Measurements from ENCODE around the gene CGRRF1. TPM values are rescaled to one million over a fixed set of nuclear protein-coding genes. Genes with fewer than 3 reads are reported as not detected.
A peak's percentile ranks its signal among the peaks of the same experiment; 100 is the strongest.

The CGRRF1 gene, protein sequence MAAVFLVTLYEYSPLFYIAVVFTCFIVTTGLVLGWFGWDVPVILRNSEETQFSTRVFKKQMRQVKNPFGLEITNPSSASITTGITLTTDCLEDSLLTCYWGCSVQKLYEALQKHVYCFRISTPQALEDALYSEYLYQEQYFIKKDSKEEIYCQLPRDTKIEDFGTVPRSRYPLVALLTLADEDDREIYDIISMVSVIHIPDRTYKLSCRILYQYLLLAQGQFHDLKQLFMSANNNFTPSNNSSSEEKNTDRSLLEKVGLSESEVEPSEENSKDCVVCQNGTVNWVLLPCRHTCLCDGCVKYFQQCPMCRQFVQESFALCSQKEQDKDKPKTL
- 7.0 and 8.6 TPM in 2 replicates for polyA plus RNA-seq (2013)

DNA sequence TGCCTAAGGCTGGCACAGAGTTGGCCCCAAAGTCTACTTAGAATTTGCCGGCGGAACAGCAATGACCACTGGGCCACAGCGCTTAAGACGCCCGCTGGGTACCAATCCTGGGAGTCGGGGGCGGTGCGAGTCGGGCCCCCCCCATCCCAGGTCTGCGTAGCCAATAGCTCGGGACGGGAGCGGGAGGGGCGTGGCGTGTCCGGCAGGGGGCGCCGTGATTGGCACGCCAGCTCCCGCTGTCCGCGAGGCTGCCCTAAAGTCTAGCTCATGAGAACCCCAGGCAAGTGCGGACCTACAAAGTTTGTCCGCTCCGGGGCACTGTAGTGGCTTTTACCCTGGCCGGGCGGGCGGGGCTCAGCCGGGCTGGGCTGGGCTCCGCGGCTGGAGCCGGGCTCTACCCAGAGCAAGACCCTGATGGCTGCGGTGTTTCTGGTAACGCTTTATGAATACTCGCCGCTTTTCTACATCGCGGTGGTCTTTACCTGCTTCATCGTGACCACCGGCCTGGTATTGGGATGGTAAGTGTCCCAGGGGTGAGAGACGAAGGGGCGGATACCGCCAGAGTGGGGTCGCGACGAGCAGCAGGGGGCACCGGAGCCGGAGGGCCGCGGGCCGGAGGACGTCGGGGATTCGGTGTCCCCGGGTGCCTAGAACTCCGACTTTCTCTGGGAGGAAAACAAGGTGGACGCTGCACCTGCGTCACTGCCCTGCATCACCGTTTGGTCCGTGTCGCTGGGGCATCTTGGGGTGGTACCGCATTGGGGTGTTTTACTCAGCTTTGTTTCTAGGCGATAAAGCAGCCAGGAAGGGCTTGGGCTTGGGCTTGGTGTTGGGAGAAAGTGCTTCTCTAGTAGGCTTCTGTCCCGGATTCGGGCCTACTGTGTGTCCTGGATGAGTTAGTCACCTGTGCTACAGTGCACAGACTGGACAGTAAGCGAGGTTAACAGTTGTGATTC, at the start of gene CGRRF1:
CGRRF1 (plus strand) TSS at position 361 of the 956 bp plus-strand sequence; CDS start at position 415, 54 bp downstream.
- WGBS (ENCODE audit: extremely low coverage, insufficient coverage, insufficient read length) = no CpG with 5 or more reads among the region's 66 CpGs
- no peaks in the 10 kb centered on the region for H3K27me3 ChIP-seq (ENCODE audit: insufficient read depth, low read length)

DNA sequence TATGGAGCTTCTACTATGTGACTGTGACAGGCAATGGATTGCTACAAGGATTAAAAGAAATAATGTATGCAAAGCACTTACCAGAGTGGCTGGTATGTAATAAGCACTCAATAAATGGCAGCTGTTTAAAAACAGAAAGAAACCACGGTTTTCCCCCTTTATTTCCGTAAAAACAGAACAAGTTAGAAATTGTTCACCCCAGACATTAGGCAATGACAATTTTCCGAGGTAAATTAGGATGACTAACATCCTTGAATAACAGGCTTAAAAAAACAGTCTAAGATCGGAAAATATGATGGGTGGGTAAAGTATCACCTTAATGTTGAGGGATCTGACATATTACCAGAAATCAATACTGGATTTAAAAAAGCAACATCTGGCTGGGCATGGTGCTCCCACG, 47.7 kb upstream of the CGRRF1 start:
- H3K27ac ChIP-seq (ENCODE audit: low read depth, low read length) = no peak overlapping the region
- no peaks in the 10 kb centered on the region for H3K36me3 ChIP-seq (ENCODE audit: control insufficient read depth in 1 of 2, insufficient read depth in 2 of 2, low read length in 2 of 2)
- no peaks in the 10 kb centered on the region for H3K79me1 ChIP-seq (ENCODE audit: low read length)
- no peak overlapping the region for H2BK120ac ChIP-seq (ENCODE audit: insufficient read depth, low read length, poor library complexity)
- WGBS (ENCODE audit: extremely low coverage, insufficient coverage, insufficient read length) = no CpG with 5 or more reads among the region's 5 CpGs
- H3K4ac ChIP-seq (ENCODE audit: low read depth, low read length) = no peak overlapping the region
- H3K4me3 ChIP-seq (ENCODE audit: low read depth, low read length) = no peak overlapping the region
- H3K9ac ChIP-seq (ENCODE audit: low read length) = no peak overlapping the region
- no peak overlapping the region for H4K8ac ChIP-seq (ENCODE audit: low read depth, low read length)
- H3K9me3 ChIP-seq (ENCODE audit: insufficient read depth, low read depth, low read length) = peaks cover 10% of the 10 kb centered on the region
- no peak overlapping the region for H3K18ac ChIP-seq (ENCODE audit: low read length)
- H3K27me3 ChIP-seq (ENCODE audit: insufficient read depth, low read length) = no peaks in the 10 kb centered on the region
- H3K4me2 ChIP-seq (ENCODE audit: low read length) = no peak overlapping the region
- no peak for DNase-seq
- no peak overlapping the region for H2BK5ac ChIP-seq (ENCODE audit: low read depth, low read length, poor library complexity)
- no peak overlapping the region for H2AK5ac ChIP-seq (ENCODE audit: low read length)
- no peak overlapping the region for H4K91ac ChIP-seq (ENCODE audit: low read depth, low read length)
- no peak overlapping the region for H2AFZ ChIP-seq (ENCODE audit: insufficient read depth, low read length, poor library complexity)
- H4K12ac ChIP-seq (ENCODE audit: low read depth, low read length) = no peak overlapping the region
- no peak overlapping the region for H3K14ac ChIP-seq (ENCODE audit: low read length)
- no peak overlapping the region for H3K23ac ChIP-seq (ENCODE audit: low read length)
- H3K4me1 ChIP-seq (ENCODE audit: control insufficient read depth in 1 of 2, insufficient read depth in 2 of 2, low read length in 2 of 2) = no peaks in the 10 kb centered on the region
- no peak overlapping the region for H2BK12ac ChIP-seq (ENCODE audit: low read length)
- no peaks in the 10 kb centered on the region for H3K79me2 ChIP-seq (ENCODE audit: control insufficient read depth, insufficient read depth, low read length, poor library complexity)

More for the DNA sequence above, at the start of gene CGRRF1:
- H2BK5ac ChIP-seq (ENCODE audit: low read depth, low read length, poor library complexity) = no peak within 1 kb of the TSS
- H4K12ac ChIP-seq (ENCODE audit: low read depth, low read length) = peak within 1 kb of the TSS; percentile 17
- peak within 1 kb of the TSS; percentile 69 for H3K4me2 ChIP-seq (ENCODE audit: low read length)
- H3K79me1 ChIP-seq (ENCODE audit: low read length) = peaks cover 3% of the 10 kb centered on the region
- peak within 1 kb of the TSS; percentile 82 for H4K8ac ChIP-seq (ENCODE audit: low read depth, low read length)
- peak within 1 kb of the TSS; percentile 11 for H4K91ac ChIP-seq (ENCODE audit: low read depth, low read length)
- peak within 1 kb of the TSS; percentile 34 for H3K14ac ChIP-seq (ENCODE audit: low read length)
- DNase-seq = peak; percentile 99
- H2AFZ ChIP-seq (ENCODE audit: insufficient read depth, low read length, poor library complexity) = peak within 1 kb of the TSS; percentile 58
- peak within 1 kb of the TSS; percentile 6 for H3K4ac ChIP-seq (ENCODE audit: low read depth, low read length)
- H2BK120ac ChIP-seq (ENCODE audit: insufficient read depth, low read length, poor library complexity) = peak within 1 kb of the TSS; percentile 25
- H3K4me3 ChIP-seq (ENCODE audit: low read depth, low read length) = peak within 1 kb of the TSS; percentile 96
- peak within 1 kb of the TSS; percentile 73 for H3K18ac ChIP-seq (ENCODE audit: low read length)
- no peak within 1 kb of the TSS for H3K23ac ChIP-seq (ENCODE audit: low read length)
- no peak within 1 kb of the TSS for H2BK12ac ChIP-seq (ENCODE audit: low read length)
- no peak within 1 kb of the TSS for H2AK5ac ChIP-seq (ENCODE audit: low read length)
- peak within 1 kb of the TSS; percentile 97 for H3K9ac ChIP-seq (ENCODE audit: low read length)
- H3K27ac ChIP-seq (ENCODE audit: low read depth, low read length) = no peak within 1 kb of the TSS
- no peaks in the 10 kb centered on the region for H3K79me2 ChIP-seq (ENCODE audit: control insufficient read depth, insufficient read depth, low read length, poor library complexity)
- H3K4me1 ChIP-seq (ENCODE audit: control insufficient read depth in 1 of 2, insufficient read depth in 2 of 2, low read length in 2 of 2) = no peaks in the 10 kb centered on the region
- no peaks in the 10 kb centered on the region for H3K9me3 ChIP-seq (ENCODE audit: insufficient read depth, low read depth, low read length)
- no peaks in the 10 kb centered on the region for H3K36me3 ChIP-seq (ENCODE audit: control insufficient read depth in 1 of 2, insufficient read depth in 2 of 2, low read length in 2 of 2)

DNA sequence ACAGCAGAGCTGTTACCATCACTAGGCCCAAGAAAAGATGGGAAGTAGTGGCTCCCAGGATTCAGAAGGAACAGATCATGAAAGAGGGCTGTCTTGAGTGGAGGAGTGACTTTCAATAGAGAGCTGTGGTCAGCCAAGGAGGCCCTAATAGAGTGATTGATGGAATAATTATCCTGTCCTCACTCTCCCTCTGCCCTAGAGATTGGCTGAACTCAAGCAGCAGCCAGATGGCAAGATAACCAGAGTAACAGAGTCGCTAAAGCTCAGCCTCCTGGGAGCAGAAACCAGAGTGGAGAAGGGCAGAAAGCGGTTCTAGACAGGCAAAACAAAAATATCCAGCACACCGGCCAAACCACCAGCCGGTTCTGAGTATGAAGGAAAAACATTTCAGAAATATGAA, 44.1 kb upstream of the CGRRF1 start:
- Histone ChIP-seq H4K12ac (ENCODE audit: low read depth, low read length) (no peak overlapping the region), H3K27ac (ENCODE audit: low read depth, low read length) (no peak overlapping the region), H2BK5ac (ENCODE audit: low read depth, low read length, poor library complexity) (no peak overlapping the region), H3K27me3 (ENCODE audit: insufficient read depth, low read length) (no peaks in the 10 kb centered on the region), H3K9ac (ENCODE audit: low read length) (no peak overlapping the region), H4K91ac (ENCODE audit: low read depth, low read length) (no peak overlapping the region), H3K79me1 (ENCODE audit: low read length) (no peaks in the 10 kb centered on the region), H3K23ac (ENCODE audit: low read length) (no peak overlapping the region), H4K8ac (ENCODE audit: low read depth, low read length) (no peak overlapping the region), H3K36me3 (ENCODE audit: control insufficient read depth in 1 of 2, insufficient read depth in 2 of 2, low read length in 2 of 2) (no peaks in the 10 kb centered on the region), H3K4me3 (ENCODE audit: low read depth, low read length) (no peak overlapping the region), H3K9me3 (ENCODE audit: insufficient read depth, low read depth, low read length) (peaks cover 4% of the 10 kb centered on the region), H3K4ac (ENCODE audit: low read depth, low read length) (no peak overlapping the region), H2BK120ac (ENCODE audit: insufficient read depth, low read length, poor library complexity) (no peak overlapping the region), H3K14ac (ENCODE audit: low read length) (no peak overlapping the region), H2AFZ (ENCODE audit: insufficient read depth, low read length, poor library complexity) (no peak overlapping the region), H2BK12ac (ENCODE audit: low read length) (no peak overlapping the region), H3K4me1 (ENCODE audit: control insufficient read depth in 1 of 2, insufficient read depth in 2 of 2, low read length in 2 of 2) (no peaks in the 10 kb centered on the region), H2AK5ac (ENCODE audit: low read length) (no peak overlapping the region), H3K4me2 (ENCODE audit: low read length) (no peak overlapping the region), H3K79me2 (ENCODE audit: control insufficient read depth, insufficient read depth, low read length, poor library complexity) (no peaks in the 10 kb centered on the region), H3K18ac (ENCODE audit: low read length) (no peak overlapping the region)
- no peak for DNase-seq
- WGBS (ENCODE audit: extremely low coverage, insufficient coverage, insufficient read length) = no CpG with 5 or more reads among the region's 4 CpGs

DNA sequence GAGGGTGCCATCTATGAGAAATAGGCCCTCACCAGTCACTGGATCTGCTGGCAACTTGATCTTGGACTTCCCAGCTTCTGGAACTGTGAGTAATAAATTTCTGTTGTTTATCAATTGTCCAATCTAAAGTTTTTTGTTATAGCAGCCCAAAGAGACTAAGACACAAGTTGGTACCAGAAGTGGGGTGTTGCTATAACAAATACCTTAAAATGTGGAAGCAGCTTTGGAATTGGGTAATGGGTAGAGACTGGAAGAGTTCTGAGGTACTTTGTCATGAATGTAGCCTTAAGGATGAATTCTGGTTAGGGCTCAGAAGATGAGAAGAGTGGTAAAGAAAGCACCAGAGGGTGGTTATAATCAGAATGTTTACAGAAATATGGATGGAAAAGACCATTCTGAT, 42.4 kb upstream of the CGRRF1 start:
- Histone ChIP-seq H3K36me3 (ENCODE audit: control insufficient read depth in 1 of 2, insufficient read depth in 2 of 2, low read length in 2 of 2) (no peaks in the 10 kb centered on the region), H3K14ac (ENCODE audit: low read length) (no peak overlapping the region), H2AK5ac (ENCODE audit: low read length) (no peak overlapping the region), H3K27me3 (ENCODE audit: insufficient read depth, low read length) (no peaks in the 10 kb centered on the region), H3K79me1 (ENCODE audit: low read length) (no peaks in the 10 kb centered on the region), H3K9me3 (ENCODE audit: insufficient read depth, low read depth, low read length) (peaks cover 4% of the 10 kb centered on the region), H3K18ac (ENCODE audit: low read length) (no peak overlapping the region), H3K4me2 (ENCODE audit: low read length) (no peak overlapping the region), H4K8ac (ENCODE audit: low read depth, low read length) (no peak overlapping the region), H3K23ac (ENCODE audit: low read length) (no peak overlapping the region), H2AFZ (ENCODE audit: insufficient read depth, low read length, poor library complexity) (no peak overlapping the region), H4K12ac (ENCODE audit: low read depth, low read length) (no peak overlapping the region), H3K4ac (ENCODE audit: low read depth, low read length) (no peak overlapping the region), H2BK120ac (ENCODE audit: insufficient read depth, low read length, poor library complexity) (no peak overlapping the region), H3K79me2 (ENCODE audit: control insufficient read depth, insufficient read depth, low read length, poor library complexity) (no peaks in the 10 kb centered on the region), H3K4me1 (ENCODE audit: control insufficient read depth in 1 of 2, insufficient read depth in 2 of 2, low read length in 2 of 2) (no peaks in the 10 kb centered on the region), H4K91ac (ENCODE audit: low read depth, low read length) (no peak overlapping the region), H2BK12ac (ENCODE audit: low read length) (no peak overlapping the region), H3K9ac (ENCODE audit: low read length) (no peak overlapping the region), H3K4me3 (ENCODE audit: low read depth, low read length) (no peak overlapping the region), H2BK5ac (ENCODE audit: low read depth, low read length, poor library complexity) (no peak overlapping the region), H3K27ac (ENCODE audit: low read depth, low read length) (no peak overlapping the region)
- no peak for DNase-seq
